Measurements from ENCODE around the gene DGCR2. TPM values are rescaled to one million over a fixed set of nuclear protein-coding genes. Genes with fewer than 3 reads are reported as not detected.
A peak's percentile ranks its signal among the peaks of the same experiment; 100 is the strongest.

DGCR2 gene
- total and polyA plus RNA-seq, 2 experiments from 2014 or later = 25.6 to 42.7 TPM

DNA sequence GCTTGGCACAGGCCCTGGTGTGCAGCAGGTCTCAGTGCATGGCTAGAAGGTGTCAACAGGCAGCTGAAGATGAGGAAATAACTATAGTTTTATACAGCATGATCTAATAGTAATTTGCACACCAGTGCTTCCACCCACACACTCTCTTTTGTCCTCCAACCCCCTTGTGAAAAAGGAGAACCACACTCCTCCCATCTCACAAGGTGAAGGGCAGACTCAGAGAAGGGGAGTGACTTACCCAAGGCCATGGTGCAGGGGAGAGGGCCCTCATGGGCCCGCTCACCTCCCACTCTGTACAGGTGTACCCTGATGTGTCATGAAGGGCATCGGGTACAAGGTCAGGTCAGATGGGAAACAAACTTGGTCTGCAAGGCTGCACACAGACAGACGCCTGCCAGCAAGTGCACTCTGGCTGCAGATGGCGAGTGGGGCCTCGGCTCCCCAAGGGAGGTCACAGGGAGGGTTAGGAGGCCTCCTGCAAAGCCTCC is 53.4 kb downstream of the DGCR2 start:
- Histone ChIP-seq H3K27me3 (replicated peaks; ENCODE audit: insufficient read depth) (no peaks in the 10 kb centered on the region), H2AFZ (no peak overlapping the region), H3K79me2 (ENCODE audit: insufficient read depth) (peaks cover 39% of the 10 kb centered on the region), H4K20me1 (ENCODE audit: insufficient read depth) (no peaks in the 10 kb centered on the region), H3F3A (ENCODE audit: insufficient read depth) (0 out of 2 replicates have a peak, but pooled peaks cover 3% of the 10 kb centered on the region), H3K4me2 (ENCODE audit: unreplicated experiment) (no peak overlapping the region), H3K4me3 (no peak overlapping the region), H3K36me3 (ENCODE audit: low read depth) (no peaks in the 10 kb centered on the region), H3K9me3 (ENCODE audit: low read depth) (no peaks in the 10 kb centered on the region), H3K4me1 (ENCODE audit: insufficient read depth) (peaks cover 9% of the 10 kb centered on the region), H3K9ac (no peak overlapping the region), H3K27ac (no peak overlapping the region), H3K9me2 (ENCODE audit: insufficient read depth) (no peaks in the 10 kb centered on the region)
- no peak for DNase-seq
- WGBS, 2 experiments (ENCODE audit: low coverage in 1 of 2, low lambda C conversion rate in 2 of 2, missing lambda C conversion rate in 2 of 2) = 91 to 93% methylated on average over 5 of the region's 5 CpGs
- in situ Hi-C loops (cut with MboI) = no loop called here
- TF ChIP-seq EZH2phosphoT487 (IDR thresholded peaks at IDR 0.05; ENCODE audit: insufficient read depth, low read depth) = no peak

- in situ Hi-C loops (cut with MboI) = no loop called here
- WGBS, 2 experiments (ENCODE audit: low coverage in 1 of 2, low lambda C conversion rate in 2 of 2, missing lambda C conversion rate in 2 of 2) = 93 to 95% methylated on average over 18 to 21 of the region's 21 CpGs
- no peaks in the 10 kb centered on the region for H4K20me1 ChIP-seq (ENCODE audit: insufficient read depth)
Observed at GRCh38 chr22:19067696-19068348, 54.4 kb downstream of the DGCR2 start.

GRCh38 chr22:19066531-19067271 is 55.5 kb downstream of the DGCR2 start:
- 88 to 89% methylated on average over 11 of the region's 11 CpGs for WGBS, 2 experiments (ENCODE audit: low coverage in 1 of 2, low lambda C conversion rate in 2 of 2, missing lambda C conversion rate in 2 of 2)
- in situ Hi-C loops (cut with MboI) = no loop called here

More at GRCh38 chr22:19067696-19068348, 54.4 kb downstream of the DGCR2 start:
- Histone ChIP-seq H3K27me3 (replicated peaks; ENCODE audit: insufficient read depth) (no peaks in the 10 kb centered on the region), H3K79me2 (ENCODE audit: insufficient read depth) (peaks cover 30% of the 10 kb centered on the region; the same call in 1 of the 2 replicates), H2AFZ (no peak overlapping the region), H3K4me1 (ENCODE audit: insufficient read depth) (peaks cover 9% of the 10 kb centered on the region), H3K4me2 (ENCODE audit: unreplicated experiment) (no peak overlapping the region), H3F3A (ENCODE audit: insufficient read depth) (0 out of 2 replicates have a peak, but pooled peaks cover 3% of the 10 kb centered on the region), H3K9me2 (ENCODE audit: insufficient read depth) (no peaks in the 10 kb centered on the region), H3K9me3 (ENCODE audit: low read depth) (no peaks in the 10 kb centered on the region), H3K27ac (no peak overlapping the region), H3K36me3 (ENCODE audit: low read depth) (no peaks in the 10 kb centered on the region), H3K4me3 (no peak overlapping the region), H3K9ac (no peak overlapping the region)
- no peak for DNase-seq
- no peak for TF ChIP-seq EZH2 (IDR thresholded peaks at IDR 0.05; ENCODE audit: insufficient read depth, poor library complexity, severe bottlenecking)
- TF ChIP-seq EZH2phosphoT487 (IDR thresholded peaks at IDR 0.05; ENCODE audit: insufficient read depth, low read depth) = no peak

GRCh38 chr22:19065929-19066328 is 56.3 kb downstream of the DGCR2 start:
- Histone ChIP-seq H3K4me3 (no peak overlapping the region), H3F3A (ENCODE audit: insufficient read depth) (0 out of 2 replicates have a peak, but pooled peaks cover 3% of the 10 kb centered on the region), H2AFZ (no peak overlapping the region), H4K20me1 (ENCODE audit: insufficient read depth) (no peaks in the 10 kb centered on the region), H3K4me2 (ENCODE audit: unreplicated experiment) (no peak overlapping the region), H3K36me3 (ENCODE audit: low read depth) (no peaks in the 10 kb centered on the region), H3K79me2 (ENCODE audit: insufficient read depth) (peaks cover 16% of the 10 kb centered on the region; the same call in 1 of the 2 replicates), H3K27me3 (replicated peaks; ENCODE audit: insufficient read depth) (no peaks in the 10 kb centered on the region), H3K9ac (no peak overlapping the region), H3K9me2 (ENCODE audit: insufficient read depth) (no peaks in the 10 kb centered on the region), H3K9me3 (ENCODE audit: low read depth) (no peaks in the 10 kb centered on the region), H3K27ac (no peak overlapping the region), H3K4me1 (ENCODE audit: insufficient read depth) (peaks cover 9% of the 10 kb centered on the region)
- no peak for DNase-seq
- 78 to 85% methylated on average over 5 of the region's 5 CpGs for WGBS, 2 experiments (ENCODE audit: low coverage in 1 of 2, low lambda C conversion rate in 2 of 2, missing lambda C conversion rate in 2 of 2)
- in situ Hi-C loops (cut with MboI) = no loop called here
- no peak for TF ChIP-seq EZH2phosphoT487 (IDR thresholded peaks at IDR 0.05; ENCODE audit: insufficient read depth, low read depth)
- no peak for TF ChIP-seq EZH2 (IDR thresholded peaks at IDR 0.05; ENCODE audit: insufficient read depth, poor library complexity, severe bottlenecking)

More at GRCh38 chr22:19066531-19067271, 55.5 kb downstream of the DGCR2 start:
- 0 out of 2 replicates have a peak overlapping the region, but pooled peaks have one; percentile 12 for H3K27ac ChIP-seq
- no peaks in the 10 kb centered on the region for H3K9me3 ChIP-seq (ENCODE audit: low read depth)
- H4K20me1 ChIP-seq (ENCODE audit: insufficient read depth) = no peaks in the 10 kb centered on the region
- no peaks in the 10 kb centered on the region for H3K36me3 ChIP-seq (ENCODE audit: low read depth)
- H3K9ac ChIP-seq = no peak overlapping the region
- no peaks in the 10 kb centered on the region for H3K27me3 ChIP-seq (replicated peaks; ENCODE audit: insufficient read depth)
- no peak overlapping the region for H3K4me2 ChIP-seq (ENCODE audit: unreplicated experiment)
- H2AFZ ChIP-seq = no peak overlapping the region
- 0 out of 2 replicates have a peak, but pooled peaks cover 3% of the 10 kb centered on the region for H3F3A ChIP-seq (ENCODE audit: insufficient read depth)
- no peak overlapping the region for H3K4me3 ChIP-seq
- H3K4me1 ChIP-seq (ENCODE audit: insufficient read depth) = peaks cover 9% of the 10 kb centered on the region
- no peak for TF ChIP-seq EZH2 (IDR thresholded peaks at IDR 0.05; ENCODE audit: insufficient read depth, poor library complexity, severe bottlenecking)
- TF ChIP-seq EZH2phosphoT487 (IDR thresholded peaks at IDR 0.05; ENCODE audit: insufficient read depth, low read depth) = no peak
- H3K9me2 ChIP-seq (ENCODE audit: insufficient read depth) = no peaks in the 10 kb centered on the region
- H3K79me2 ChIP-seq (ENCODE audit: insufficient read depth) = peaks cover 21% of the 10 kb centered on the region; the same call in 1 of the 2 replicates
- peak; percentile 89 for DNase-seq

All from GM23248 (cell line).